K562 (cell line): ENCODE data around the gene ACSS1. TPM values are rescaled to one million over a fixed set of nuclear protein-coding genes. Genes with fewer than 3 reads are reported as not detected.

Source experiments
- ATAC-seq: fragments of 200-7000 bp; cut with Tn5 transposase; 3 replicates; pipeline ENCODE4 v1.9.1; 2020; ENCODE audit warnings: moderate library complexity
- BruUV-seq: library from RNA; stranded (reverse); fragments of 400-500 nt; replicated peaks from 2 replicates; lab custom pipeline; 2021; lab: Mats Ljungman, UMichigan
- CTCF ChIA-PET: fragments of 300-600 bp; formaldehyde crosslinking; extraction: SDS; loops from one replicate; lab custom pipeline; 2021; ENCODE audit warnings: low intra/inter-chr PET ratio; lab: Yijun Ruan, JAX
- POLR2A ChIA-PET: fragments of 300-600, 350-650 bp; sonication (Branson Sonifier 250); formaldehyde crosslinking; extraction: SDS; loops from one replicate; lab custom pipeline; 2021; ENCODE audit warnings: antibody characterized with exemption, inconsistent platforms; lab: Yijun Ruan, JAX
- DNase-seq, 4 experiments: peaks; one replicate each; pipeline versions ENCODE4 v3.0.0 to v3.0.0-alpha.2; 2011 to 2018; ENCODE audit warnings: low spot score in 3 of 4, mixed read lengths in 3 of 4; ENCODE audit errors: extremely low read depth in 1 of 4
- FAIRE-seq: peaks from 2 replicates; lab custom pipeline; 2011; peaks lifted over from hg19 to GRCh38; lab: Jason Lieb, UNC
- H2AFZ ChIP-seq: 2 replicates; pipeline ENCODE4 v1.6.0; 2011; ENCODE audit warnings: low read depth, low read length, control low read depth, inconsistent platforms
- H3K27ac ChIP-seq: fragments of 200-600 bp; 3 replicates; pipeline ENCODE4 v1.8.0; 2011; ENCODE audit warnings: low read depth, mild to moderate bottlenecking, control low read depth, inconsistent platforms, low read length, moderate library complexity, mixed read lengths; ENCODE audit errors: extremely low read depth
- H3K27me3 ChIP-seq, 2 experiments: fragments of 300-600 bp in 1 of 2; 2 replicates in 1 of 2; 3 replicates in 1 of 2; pipeline versions ENCODE4 v1.6.0 to v1.8.0; 2011; ENCODE audit warnings: inconsistent platforms in 2 of 2, low read length in 2 of 2, mild to moderate bottlenecking in 1 of 2, mixed read lengths in 1 of 2, moderate library complexity in 1 of 2; ENCODE audit not compliant: control insufficient read depth in 2 of 2, insufficient read depth in 2 of 2
- H3K36me3 ChIP-seq: fragments of 300-600 bp; 3 replicates; pipeline ENCODE4 v1.8.0; 2011; ENCODE audit warnings: mild to moderate bottlenecking, low read length, inconsistent platforms; ENCODE audit not compliant: control insufficient read depth, insufficient read depth
- H3K4me1 ChIP-seq, 2 experiments: fragments of 200-600 bp in 1 of 2; replicated peaks in 1 of 2; 2 replicates in 1 of 2; 3 replicates in 1 of 2; pipeline versions ENCODE4 v1.5.1 to v1.8.0; 2011; ENCODE audit warnings: inconsistent platforms in 2 of 2, low read length in 2 of 2, mild to moderate bottlenecking in 1 of 2, mixed read lengths in 1 of 2, moderate library complexity in 1 of 2; ENCODE audit not compliant: control insufficient read depth in 2 of 2, insufficient read depth in 2 of 2
- H3K4me2 ChIP-seq: 2 replicates; pipeline ENCODE4 v1.6.1; 2011; ENCODE audit warnings: low read length, control low read depth, inconsistent platforms, mixed read lengths; ENCODE audit not compliant: insufficient read depth
- H3K4me3 ChIP-seq: fragments of 200-600 bp; sonication (generic), shearing (Covaris generic); 2 replicates; pipeline ENCODE4 v1.5.1; 2016; ENCODE audit warnings: control low read depth, inconsistent platforms
- H3K79me2 ChIP-seq: fragments of 200-600 bp; 3 replicates; pipeline ENCODE4 v1.8.0; 2011; ENCODE audit warnings: low read length, inconsistent platforms; ENCODE audit not compliant: control insufficient read depth, insufficient read depth
- H3K9ac ChIP-seq, 2 experiments: 2 replicates each; pipeline versions ENCODE4 v1.6.0 to v1.6.1; 2011; ENCODE audit warnings: low read depth in 2 of 2, low read length in 2 of 2, control low read depth in 1 of 2, inconsistent platforms in 1 of 2, mild to moderate bottlenecking in 1 of 2, mixed read lengths in 1 of 2; ENCODE audit not compliant: insufficient read depth in 1 of 2
- H3K9me1 ChIP-seq: one replicate; pipeline ENCODE4 v1.6.0; 2011; ENCODE audit warnings: inconsistent platforms, mild to moderate bottlenecking, low read length, moderate library complexity; ENCODE audit not compliant: control insufficient read depth, insufficient read depth
- H3K9me3 ChIP-seq: replicated peaks from 2 replicates; pipeline ENCODE4 v1.5.1; 2011; ENCODE audit warnings: low read depth, low read length, inconsistent platforms; ENCODE audit not compliant: control insufficient read depth, insufficient read depth
- H4K20me1 ChIP-seq: replicated peaks from 2 replicates; pipeline ENCODE4 v1.6.1; 2011; ENCODE audit warnings: low read length, inconsistent platforms, mixed read lengths; ENCODE audit not compliant: control insufficient read depth, insufficient read depth
- CBFA2T2 ChIP-seq: fragments of 450-650 bp; conservative IDR thresholded peaks from 2 replicates; pipeline ENCODE4 v1.6.1; 2017; ENCODE audit warnings: mild to moderate bottlenecking
- CBX1 ChIP-seq: sonication (generic); IDR thresholded peaks from 2 replicates; pipeline ENCODE4 v1.6.1; 2016; ENCODE audit warnings: antibody characterized with exemption, low read depth, mild to moderate bottlenecking
- ELF1 ChIP-seq: fragments of 200-800 bp; sonication (Bioruptor generic); IDR thresholded peaks from 2 replicates; pipeline ENCODE4 v1.6.1; 2016; ENCODE audit warnings: missing genetic modification characterization, missing compliant biosample characterization
- FOXA3 ChIP-seq, 2 experiments: fragments of 450-650 bp in 1 of 2; sonication (generic) in 1 of 2; formaldehyde crosslinking; IDR thresholded peaks in 1 of 2; conservative IDR thresholded peaks in 1 of 2; 2 replicates each; pipeline versions ENCODE4 v1.4.0 to v1.8.0; 2020 to 2022; ENCODE audit warnings: mild to moderate bottlenecking in 2 of 2, missing genetic modification reagents in 1 of 2
- GTF2E2 ChIP-seq: fragments of 200-800 bp; sonication (Bioruptor generic); IDR thresholded peaks from 2 replicates; pipeline ENCODE4 v1.6.1; 2016; ENCODE audit warnings: missing genetic modification characterization, missing compliant biosample characterization
- HDAC2 ChIP-seq: fragments of 450-650 bp; IDR thresholded peaks from 2 replicates; pipeline ENCODE4 v1.6.1; 2016; ENCODE audit warnings: mild to moderate bottlenecking
- HIVEP1 ChIP-seq: fragments of 250-450 bp; sonication (Bioruptor Pico); IDR thresholded peaks from 2 replicates; pipeline ENCODE4 v1.4.0; 2020; ENCODE audit warnings: mild to moderate bottlenecking
- POLR2AphosphoS2 ChIP-seq: IDR thresholded peaks from 2 replicates; pipeline ENCODE4 v1.6.1; 2012; ENCODE audit warnings: low read length, improper control_type of control experiment
- PREB ChIP-seq: sonication (generic); formaldehyde crosslinking; IDR thresholded peaks from 2 replicates; pipeline ENCODE4 v1.8.1; 2023; ENCODE audit warnings: mild to moderate bottlenecking, missing genetic modification reagents
- RAD51 ChIP-seq: fragments of 450-650 bp; IDR thresholded peaks from 2 replicates; pipeline ENCODE4 v1.7.1; 2016; ENCODE audit warnings: low read depth, mild to moderate bottlenecking, borderline replicate concordance
- SMARCA5 ChIP-seq: fragments of 450-650 bp; IDR thresholded peaks from 2 replicates; pipeline ENCODE4 v1.6.1; 2016
- XRCC5 ChIP-seq: fragments of 200-400 bp; formaldehyde crosslinking; IDR thresholded peaks from 2 replicates; pipeline ENCODE4 v1.6.1; 2017; ENCODE audit warnings: low read depth, mild to moderate bottlenecking, low read length
- ZFPM2 ChIP-seq: fragments of 250-450 bp; sonication (Bioruptor Pico); IDR thresholded peaks from 2 replicates; pipeline ENCODE4 v1.5.1; 2022; ENCODE audit warnings: mild to moderate bottlenecking
- ZNF134 ChIP-seq: fragments of 250-450 bp; sonication (Bioruptor Pico); conservative IDR thresholded peaks from 2 replicates; pipeline ENCODE4 v1.4.0; 2020
- ZNF436 ChIP-seq: fragments of 250-450, 450-650 bp; sonication (Bioruptor Pico); formaldehyde crosslinking; IDR thresholded peaks from 2 replicates; pipeline ENCODE4 v1.7.0; 2020; ENCODE audit warnings: mild to moderate bottlenecking
- WGBS: fragments of 100-300 bp; shearing (Covaris generic); methylation state at CpG from one replicate; pipeline ENCODE4 v1.1.6; 2016; ENCODE audit warnings: low coverage, mixed read lengths; ENCODE audit not compliant: insufficient coverage; ENCODE audit errors: missing lambda C conversion rate; 5-methylcytosine and 5-hydroxymethylcytosine counted together
- in situ Hi-C: fragments of 300-500 bp; cut with MboI; formaldehyde crosslinking; loops from 4 replicates; pipeline ENCODE4 v1.15.0; 2018; ENCODE audit warnings: inconsistent platforms, mixed read lengths
- intact Hi-C: fragments of 100-400 bp; cut with micrococcal nuclease; formaldehyde crosslinking; loops from 2 replicates; pipeline ENCODE4 v1.14.2; 2022
- polyA plus RNA-seq, 8 experiments: library from polyadenylated mRNA; depleted of rRNA in 4 of 8; stranded (reverse) in 5 of 8; unstranded in 3 of 8; fragments of >200 nt; fragmentation: Nextera tagmentation in 2 of 8; fragmentation: Illumina TruSeq in 1 of 8; extraction: Ambion mirVana in 2 of 8; extraction: Trizol in 1 of 8; gene quantifications; 2 replicates each; pipeline versions ENCODE4 v1.2.1 to v1.2.3, GENCODE V29; 2011 to 2014; ENCODE audit warnings: inconsistent platforms in 1 of 8, missing spikeins in 1 of 8
- total RNA-seq, 7 experiments: library from RNA; depleted of rRNA in 6 of 7; stranded (reverse); fragments of >200 nt in 6 of 7; fragmentation: Illumina TruSeq in 2 of 7; extraction: Trizol in 2 of 7; gene quantifications; 2 replicates each; pipeline versions ENCODE4 v1.2.1 to v1.2.3, GENCODE V29; 2011 to 2021; ENCODE audit warnings: low replicate concordance in 1 of 7
- TF ChIP-seq, protein P1 (sequence below): fragments of 450-650 bp; IDR thresholded peaks from 2 replicates; pipeline ENCODE4 v1.6.1; 2018; ENCODE audit not compliant: partially characterized antibody

Gene ACSS1
- total and polyA plus RNA-seq, 9 of the 15 experiments (the other 6 are each of a cell fraction or from before 2014, with no cell fraction given) = 0.07 to 2.1 (median 0.27) TPM; not detected in 3

DNA sequence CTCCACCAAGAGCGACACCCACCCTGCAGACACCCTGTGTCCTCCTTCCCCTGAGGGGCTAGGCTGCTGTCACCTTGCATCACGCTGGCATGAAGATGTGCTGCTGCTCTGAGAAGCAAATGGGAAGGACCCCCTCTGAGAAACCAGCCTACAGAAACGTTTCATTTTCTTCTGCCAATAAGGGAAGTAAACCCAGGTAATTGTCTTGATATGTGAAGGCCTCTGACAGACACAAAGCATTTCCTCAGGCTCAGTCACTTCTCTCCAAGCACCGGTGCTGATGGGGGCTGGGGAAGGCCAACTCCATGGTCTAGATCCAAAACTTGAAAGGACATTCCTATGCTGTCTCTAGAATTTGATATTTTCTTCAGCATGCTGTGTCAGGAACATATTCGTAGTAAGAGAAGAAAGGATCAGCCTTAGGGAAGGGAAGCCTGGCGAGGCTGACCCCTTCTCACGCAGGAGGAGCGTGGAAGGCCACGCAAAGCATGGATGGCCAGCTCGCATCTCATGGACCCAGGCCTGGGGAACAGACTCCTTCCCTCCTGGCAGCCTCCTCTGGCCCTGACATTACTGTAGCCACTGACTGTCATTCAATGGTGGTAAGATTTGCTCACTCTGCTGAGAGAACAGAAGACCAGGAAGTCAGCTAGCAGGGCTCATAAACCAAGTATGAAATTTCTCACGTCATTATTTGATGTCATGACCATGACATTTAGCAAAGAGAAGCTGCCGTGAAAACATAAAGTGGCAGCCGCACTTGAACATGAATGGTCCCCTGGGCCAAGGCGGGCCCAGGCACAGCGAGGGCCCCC lies 20.4 kb downstream of the ACSS1 start (continued):
- no peak for TF ChIP-seq GTF2E2

GRCh38 chr20:25036331-25036936 lies 21.5 kb downstream of the ACSS1 start:
- FAIRE-seq (no peak), ATAC-seq (no peak), DNase-seq (no peak)
- Histone ChIP-seq H3K9ac (no peak overlapping the region), H4K20me1 (no peaks in the 10 kb centered on the region), H3K79me2 (no peaks in the 10 kb centered on the region), H3K36me3 (no peaks in the 10 kb centered on the region), H3K4me1 (peaks cover 4 to 11% of the 10 kb centered on the region in 2 experiments; a peak in 3 of 5 replicates), H2AFZ (no peak overlapping the region), H3K4me2 (no peak overlapping the region), H3K9me1 (no peaks in the 10 kb centered on the region), H3K27me3 (peaks cover 0 to 21% of the 10 kb centered on the region in 2 experiments; a peak in 2 of 5 replicates), H3K27ac (no peak overlapping the region), H3K9me3 (no peaks in the 10 kb centered on the region), H3K4me3 (no peak overlapping the region)
- intact Hi-C loops (no loop called here), in situ Hi-C loops (no loop called here)
- ChIA-PET CTCF (no interaction called here), POLR2A (no interaction called here)
- 3% methylated on average over 7 of the region's 7 CpGs for WGBS
- no TSS peak for BruUV-seq
- TF ChIP-seq XRCC5 = no peak
- no peak for TF ChIP-seq ZNF436 (CRISPR knock-in tag)
- no peak for TF ChIP-seq ELF1 (tag)
- no peak for TF ChIP-seq HIVEP1 (CRISPR knock-in tag)
- no peak for TF ChIP-seq CBX1
- no peak for TF ChIP-seq RAD51
- no peak for TF ChIP-seq CBFA2T2
- no peak for TF ChIP-seq POLR2AphosphoS2
- TF ChIP-seq, protein P1, sequence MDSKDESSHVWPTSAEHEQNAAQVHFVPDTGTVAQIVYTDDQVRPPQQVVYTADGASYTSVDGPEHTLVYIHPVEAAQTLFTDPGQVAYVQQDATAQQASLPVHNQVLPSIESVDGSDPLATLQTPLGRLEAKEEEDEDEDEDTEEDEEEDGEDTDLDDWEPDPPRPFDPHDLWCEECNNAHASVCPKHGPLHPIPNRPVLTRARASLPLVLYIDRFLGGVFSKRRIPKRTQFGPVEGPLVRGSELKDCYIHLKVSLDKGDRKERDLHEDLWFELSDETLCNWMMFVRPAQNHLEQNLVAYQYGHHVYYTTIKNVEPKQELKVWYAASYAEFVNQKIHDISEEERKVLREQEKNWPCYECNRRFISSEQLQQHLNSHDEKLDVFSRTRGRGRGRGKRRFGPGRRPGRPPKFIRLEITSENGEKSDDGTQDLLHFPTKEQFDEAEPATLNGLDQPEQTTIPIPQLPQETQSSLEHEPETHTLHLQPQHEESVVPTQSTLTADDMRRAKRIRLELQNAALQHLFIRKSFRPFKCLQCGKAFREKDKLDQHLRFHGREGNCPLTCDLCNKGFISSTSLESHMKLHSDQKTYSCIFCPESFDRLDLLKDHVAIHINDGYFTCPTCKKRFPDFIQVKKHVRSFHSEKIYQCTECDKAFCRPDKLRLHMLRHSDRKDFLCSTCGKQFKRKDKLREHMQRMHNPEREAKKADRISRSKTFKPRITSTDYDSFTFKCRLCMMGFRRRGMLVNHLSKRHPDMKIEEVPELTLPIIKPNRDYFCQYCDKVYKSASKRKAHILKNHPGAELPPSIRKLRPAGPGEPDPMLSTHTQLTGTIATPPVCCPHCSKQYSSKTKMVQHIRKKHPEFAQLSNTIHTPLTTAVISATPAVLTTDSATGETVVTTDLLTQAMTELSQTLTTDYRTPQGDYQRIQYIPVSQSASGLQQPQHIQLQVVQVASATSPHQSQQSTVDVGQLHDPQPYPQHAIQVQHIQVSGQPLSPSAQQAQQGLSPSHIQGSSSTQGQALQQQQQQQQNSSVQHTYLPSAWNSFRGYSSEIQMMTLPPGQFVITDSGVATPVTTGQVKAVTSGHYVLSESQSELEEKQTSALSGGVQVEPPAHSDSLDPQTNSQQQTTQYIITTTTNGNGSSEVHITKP = no peak
- no peak for TF ChIP-seq HDAC2
- no peak for TF ChIP-seq FOXA3 (CRISPR knock-in tag; conservative IDR thresholded peaks at IDR 0.05 in 1 of 2, IDR thresholded peaks at IDR 0.05 in 1 of 2)
- no peak for TF ChIP-seq PREB (CRISPR knock-in tag)
- TF ChIP-seq ZFPM2 (CRISPR knock-in tag) = no peak
- TF ChIP-seq SMARCA5 = no peak
- no peak for TF ChIP-seq ZNF134 (CRISPR knock-in tag)
